NB4 (cell line): ENCODE results near the gene CLSTN1.

Experiments
- DNase-seq: peaks from one replicate; pipeline ENCODE4 v3.0.0; 2010; ENCODE audit warnings: low read depth
- H3K4me3 ChIP-seq: one replicate; pipeline ENCODE4 v1.5.1; 2011; ENCODE audit warnings: mild to moderate bottlenecking, low read depth, low read length, moderate library complexity
- MYC ChIP-seq: IDR thresholded peaks from 2 replicates; pipeline ENCODE4 v1.6.1; 2011; ENCODE audit warnings: low read depth, low read length
- POLR2A ChIP-seq: IDR thresholded peaks from 2 replicates; pipeline ENCODE4 v1.6.1; 2011; ENCODE audit warnings: mild to moderate bottlenecking; ENCODE audit not compliant: insufficient read length; ENCODE audit errors: extremely low read depth
- TF ChIP-seq, protein P1 (sequence below): IDR thresholded peaks from one replicate; pipeline ENCODE4 v1.5.1; 2012; ENCODE audit warnings: low read depth, low read length
- TF ChIP-seq, protein P2 (sequence below): IDR thresholded peaks from 2 replicates; pipeline ENCODE4 v1.6.1; 2011; ENCODE audit warnings: low read depth, low read length

CLSTN1 gene

DNA sequence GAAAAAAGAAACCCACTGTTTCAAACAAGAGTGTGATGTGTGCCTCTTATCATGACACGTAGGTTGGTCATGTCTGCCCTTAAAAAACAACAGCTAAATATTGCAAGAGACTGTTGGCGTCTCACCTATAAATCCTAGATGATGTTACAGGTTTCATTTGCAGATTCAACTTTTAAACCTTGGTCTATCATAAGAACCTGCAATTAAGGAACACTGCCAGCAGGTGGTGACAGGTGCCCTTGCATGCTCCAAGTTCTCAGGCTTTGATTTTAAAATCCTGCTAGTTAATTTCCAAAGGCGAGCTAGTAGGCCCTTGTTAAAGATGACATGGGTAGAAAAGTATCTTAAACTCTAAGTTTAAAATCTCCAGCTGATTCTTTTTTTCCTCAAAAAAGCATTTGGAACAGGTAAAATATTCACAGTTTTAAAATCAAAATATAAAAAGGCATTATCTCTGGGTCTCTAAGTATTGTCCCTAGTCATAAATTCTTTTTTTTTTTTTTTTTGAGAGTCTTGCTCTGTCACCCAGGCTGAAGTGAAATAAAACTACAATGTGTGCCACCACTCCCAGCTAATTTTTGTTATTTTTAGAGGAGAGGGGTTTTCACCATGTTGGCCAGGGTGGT, 39.1 kb downstream of the CLSTN1 start:
- peak; percentile 69 for DNase-seq
- H3K4me3 ChIP-seq = no peak overlapping the region
- TF ChIP-seq, protein P1, sequence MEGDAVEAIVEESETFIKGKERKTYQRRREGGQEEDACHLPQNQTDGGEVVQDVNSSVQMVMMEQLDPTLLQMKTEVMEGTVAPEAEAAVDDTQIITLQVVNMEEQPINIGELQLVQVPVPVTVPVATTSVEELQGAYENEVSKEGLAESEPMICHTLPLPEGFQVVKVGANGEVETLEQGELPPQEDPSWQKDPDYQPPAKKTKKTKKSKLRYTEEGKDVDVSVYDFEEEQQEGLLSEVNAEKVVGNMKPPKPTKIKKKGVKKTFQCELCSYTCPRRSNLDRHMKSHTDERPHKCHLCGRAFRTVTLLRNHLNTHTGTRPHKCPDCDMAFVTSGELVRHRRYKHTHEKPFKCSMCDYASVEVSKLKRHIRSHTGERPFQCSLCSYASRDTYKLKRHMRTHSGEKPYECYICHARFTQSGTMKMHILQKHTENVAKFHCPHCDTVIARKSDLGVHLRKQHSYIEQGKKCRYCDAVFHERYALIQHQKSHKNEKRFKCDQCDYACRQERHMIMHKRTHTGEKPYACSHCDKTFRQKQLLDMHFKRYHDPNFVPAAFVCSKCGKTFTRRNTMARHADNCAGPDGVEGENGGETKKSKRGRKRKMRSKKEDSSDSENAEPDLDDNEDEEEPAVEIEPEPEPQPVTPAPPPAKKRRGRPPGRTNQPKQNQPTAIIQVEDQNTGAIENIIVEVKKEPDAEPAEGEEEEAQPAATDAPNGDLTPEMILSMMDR = peak; percentile 60
- TF ChIP-seq, protein P2, sequence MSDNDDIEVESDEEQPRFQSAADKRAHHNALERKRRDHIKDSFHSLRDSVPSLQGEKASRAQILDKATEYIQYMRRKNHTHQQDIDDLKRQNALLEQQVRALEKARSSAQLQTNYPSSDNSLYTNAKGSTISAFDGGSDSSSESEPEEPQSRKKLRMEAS = 0 out of 2 replicates have a peak, but pooled peaks have one; percentile 14
- TF ChIP-seq POLR2A (no peak), MYC (no peak)

DNA sequence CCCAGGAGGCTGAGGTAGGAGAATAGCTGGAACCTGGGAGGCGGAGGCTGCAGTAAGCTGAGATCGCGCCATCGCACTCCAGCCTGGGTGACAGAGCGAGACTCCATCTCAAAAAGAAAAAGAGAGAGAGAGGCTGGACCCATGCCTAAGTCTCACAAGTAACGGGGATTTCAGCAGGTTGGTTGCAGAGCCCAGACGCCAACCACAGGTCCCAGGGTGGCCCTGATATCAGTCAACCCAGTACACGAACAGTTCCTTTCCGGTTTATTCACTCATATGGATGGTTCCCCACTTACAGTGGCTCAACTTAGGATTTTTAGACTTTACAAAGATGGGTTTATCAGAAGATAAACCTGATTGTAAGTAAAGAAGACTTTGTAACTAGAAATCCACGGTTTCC, 40.9 kb downstream of the CLSTN1 start:
- H3K4me3 ChIP-seq = no peak overlapping the region
- no peak for DNase-seq
- TF ChIP-seq, protein P1 = no peak
- TF ChIP-seq, protein P2 = no peak
- TF ChIP-seq MYC (no peak), POLR2A (no peak)

DNA sequence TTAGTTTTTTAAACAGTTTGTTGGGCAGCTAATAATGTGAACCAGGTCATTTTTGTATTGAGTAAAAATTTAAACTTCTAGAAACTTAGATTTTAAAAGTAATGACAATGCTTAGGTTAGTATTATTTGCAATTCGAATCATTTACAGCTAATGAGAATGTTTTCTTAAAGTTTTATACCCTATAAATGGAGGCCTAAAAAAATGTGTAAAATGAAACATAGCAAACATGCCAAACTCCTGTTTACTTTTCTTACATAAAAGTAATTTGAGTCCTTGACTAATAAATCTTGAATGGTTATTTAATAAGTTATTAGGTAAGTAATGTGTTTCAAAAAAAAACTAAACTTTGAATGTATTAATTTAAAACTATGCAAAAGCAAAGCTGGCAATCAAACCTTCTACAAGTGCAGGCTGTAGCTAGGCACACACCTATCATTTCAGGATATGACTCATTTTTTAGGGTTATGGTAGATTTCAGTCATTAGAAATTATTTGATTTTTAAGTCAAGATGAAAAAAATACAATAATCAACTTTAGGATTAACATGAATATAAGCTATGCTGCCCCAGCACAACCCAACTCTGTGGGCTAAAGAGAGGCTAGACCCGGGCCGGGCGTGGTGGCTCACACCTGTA, 41.5 kb downstream of the CLSTN1 start:
- no peak overlapping the region for H3K4me3 ChIP-seq
- TF ChIP-seq, protein P2 = no peak
- TF ChIP-seq POLR2A (no peak), MYC (no peak)
- TF ChIP-seq, protein P1 = no peak
- no peak for DNase-seq

DNA sequence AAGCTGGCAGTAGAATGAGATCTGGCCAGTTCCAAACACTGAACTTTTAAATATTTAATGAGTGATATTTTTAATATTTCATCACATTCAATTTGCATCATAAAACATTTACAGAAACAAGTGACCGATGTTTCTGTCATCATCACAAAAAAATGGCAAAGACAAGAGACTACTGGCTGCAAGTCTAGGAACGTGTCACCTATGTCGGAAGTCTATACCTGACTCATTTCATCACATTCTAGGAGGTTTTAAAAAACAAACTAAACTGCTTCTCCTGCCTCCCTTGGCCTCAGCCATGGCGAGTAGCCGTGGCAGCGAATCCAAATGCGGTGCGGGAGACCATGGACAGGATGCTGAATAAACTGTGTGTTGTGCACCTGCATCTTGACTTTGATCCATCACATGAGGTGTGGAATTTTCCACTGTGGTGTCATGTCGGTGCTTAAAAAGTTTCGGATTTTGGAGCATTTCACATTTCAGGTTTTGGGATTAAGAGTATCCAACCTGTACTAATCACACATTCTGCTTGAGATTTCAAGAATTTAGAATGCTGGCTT, 43.1 kb downstream of the CLSTN1 start:
- TF ChIP-seq MYC (no peak), POLR2A (no peak)
- TF ChIP-seq, protein P1 = no peak
- TF ChIP-seq, protein P2 = no peak
- H3K4me3 ChIP-seq = no peak overlapping the region
- no peak for DNase-seq

DNA sequence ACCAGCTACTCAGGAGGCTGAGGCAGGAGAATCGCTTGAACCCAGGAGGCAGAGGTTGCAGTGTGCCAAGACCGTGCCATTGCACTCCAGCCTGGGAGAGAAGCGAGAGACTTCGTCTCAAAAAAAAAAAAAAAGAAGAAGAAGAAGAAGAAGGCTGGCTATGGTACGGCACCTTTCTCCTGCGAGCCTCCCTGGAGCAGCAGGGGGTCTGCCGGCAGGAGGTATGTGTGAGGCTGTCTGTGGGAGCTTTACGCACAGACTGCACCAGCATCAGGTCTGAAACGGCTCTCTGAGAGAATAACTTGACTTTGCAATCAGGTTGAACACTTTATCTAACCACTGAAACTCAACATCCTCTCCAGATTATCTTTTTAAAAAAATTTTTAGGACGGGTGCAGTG, 44.9 kb downstream of the CLSTN1 start:
- DNase-seq = no peak
- TF ChIP-seq, protein P1 = no peak
- TF ChIP-seq MYC = no peak
- no peak for TF ChIP-seq POLR2A
- TF ChIP-seq, protein P2 = no peak
- no peak overlapping the region for H3K4me3 ChIP-seq
